GM12864 (cell line): Measurements from ENCODE around the gene VPS37C.

Experiments used
- DNase-seq: peaks from one replicate; pipeline ENCODE4 v3.0.0-alpha.2; 2011; ENCODE audit warnings: low read depth
- H3K4me3 ChIP-seq: 2 replicates; pipeline ENCODE4 v1.5.1; 2011; ENCODE audit warnings: mild to moderate bottlenecking, low read depth, low read length, control low read depth
- CTCF ChIP-seq: IDR thresholded peaks from 2 replicates; pipeline ENCODE4 v1.5.1; 2011; ENCODE audit warnings: low read depth, mild to moderate bottlenecking, moderate library complexity, low read length, control low read depth, inconsistent platforms; ENCODE audit errors: missing control alignments

The VPS37C gene

GRCh38 chr11:61133956-61134662, 27.1 kb downstream of the VPS37C start:
- no peak overlapping the region for H3K4me3 ChIP-seq
- DNase-seq: no peak
- TF ChIP-seq CTCF: no peak

GRCh38 chr11:61133145-61133544, 28.1 kb downstream of the VPS37C start:
- TF ChIP-seq CTCF: no peak
- no peak overlapping the region for H3K4me3 ChIP-seq
- DNase-seq: no peak

GRCh38 chr11:61132646-61133045, 28.6 kb downstream of the VPS37C start:
- no peak for TF ChIP-seq CTCF
- H3K4me3 ChIP-seq: no peak overlapping the region

GRCh38 chr11:61131998-61132555, 29.1 kb downstream of the VPS37C start:
- no peak for DNase-seq
- H3K4me3 ChIP-seq: no peak overlapping the region
- TF ChIP-seq CTCF: no peak

More at GRCh38 chr11:61132646-61133045, 28.6 kb downstream of the VPS37C start:
- no peak for DNase-seq

- no peak for TF ChIP-seq CTCF
- no peak overlapping the region for H3K4me3 ChIP-seq
- DNase-seq: no peak
These were observed 29.6 kb downstream of the VPS37C start for GRCh38 chr11:61131586-61131985.

- DNase-seq: no peak
- H3K4me3 ChIP-seq: no peak overlapping the region
- no peak for TF ChIP-seq CTCF
These were observed 30.0 kb downstream of the VPS37C start for GRCh38 chr11:61131186-61131585.
